ENCODE measurements around the gene KLHL29. TPM values are rescaled to one million over a fixed set of nuclear protein-coding genes. Genes with fewer than 3 reads are reported as not detected.

The KLHL29 gene
- total and polyA plus RNA-seq, 2 experiments from 2014 or later: 1.5 to 6.5 TPM

GRCh38 chr2:23342075-23342474 is 42.9 kb upstream of the KLHL29 start:
- no peak overlapping the region for H3K27ac Mint-ChIP-seq
- H3K27me3 Mint-ChIP-seq (ENCODE audit: insufficient read depth, low read depth, poor library complexity): peaks cover 7% of the 10 kb centered on the region
- no peaks in the 10 kb centered on the region for H3K4me1 ChIP-seq (ENCODE audit: insufficient read depth)
- no peaks in the 10 kb centered on the region for H3F3A ChIP-seq (replicated peaks; ENCODE audit: low read depth)
- no peak overlapping the region for H3K4me2 ChIP-seq
- DNase-seq (ENCODE audit: low spot score) (no peak), ATAC-seq (no peak)
- no peak overlapping the region for H3K4me3 ChIP-seq
- H4K20me1 ChIP-seq (replicated peaks; ENCODE audit: insufficient read depth): no peaks in the 10 kb centered on the region
- no peaks in the 10 kb centered on the region for H3K36me3 ChIP-seq (ENCODE audit: insufficient read depth)
- H3K4me3 Mint-ChIP-seq: no peak overlapping the region
- H3K27me3 ChIP-seq (ENCODE audit: insufficient read depth): no peaks in the 10 kb centered on the region
- peaks cover 26% of the 10 kb centered on the region; the same call in 1 of the 2 replicates for H3K9me2 ChIP-seq (ENCODE audit: insufficient read depth)
- H3K9me3 Mint-ChIP-seq: peaks cover 13% of the 10 kb centered on the region
- H3K4me1 Mint-ChIP-seq: no peaks in the 10 kb centered on the region
- H3K79me2 ChIP-seq (replicated peaks; ENCODE audit: insufficient read depth): no peaks in the 10 kb centered on the region
- no peak overlapping the region for H3K27ac ChIP-seq (ENCODE audit: low read depth)
- H2AFZ ChIP-seq: no peak overlapping the region
- H3K36me3 Mint-ChIP-seq (ENCODE audit: low read depth): peaks cover 3% of the 10 kb centered on the region; the same call in 1 of the 3 replicates
- TF ChIP-seq ZNF114 (CRISPR knock-in tag; IDR thresholded peaks at IDR 0.05) (no peak), CTCF (conservative IDR thresholded peaks at IDR 0.05; ENCODE audit: low read depth in 2 of 2) (no peak), POLR2AphosphoS5 (IDR thresholded peaks at IDR 0.05; ENCODE audit: low read depth) (no peak), EZH2 (IDR thresholded peaks at IDR 0.05; ENCODE audit: low read depth, unreplicated experiment) (no peak)

GRCh38 chr2:23346029-23346428 is 39.0 kb upstream of the KLHL29 start:
- H3K9me3 Mint-ChIP-seq: peaks cover 8% of the 10 kb centered on the region
- no peak overlapping the region for H3K27ac ChIP-seq (ENCODE audit: low read depth)
- no peak overlapping the region for H3K4me2 ChIP-seq
- no peak for DNase-seq (ENCODE audit: low spot score)
- no peak for ATAC-seq
- peaks cover 16% of the 10 kb centered on the region; the same call in 1 of the 2 replicates for H3K9me2 ChIP-seq (ENCODE audit: insufficient read depth)
- H3K79me2 ChIP-seq (replicated peaks; ENCODE audit: insufficient read depth): no peaks in the 10 kb centered on the region
- TF ChIP-seq NANOG (IDR thresholded peaks at IDR 0.05; ENCODE audit: borderline replicate concordance) (no peak), CTCF (conservative IDR thresholded peaks at IDR 0.05; ENCODE audit: low read depth in 2 of 2) (no peak), STAT1 (IDR thresholded peaks at IDR 0.05; ENCODE audit: unreplicated experiment) (no peak)
- no peaks in the 10 kb centered on the region for H4K20me1 ChIP-seq (replicated peaks; ENCODE audit: insufficient read depth)
- peaks cover 7% of the 10 kb centered on the region for H3K27me3 Mint-ChIP-seq (ENCODE audit: insufficient read depth, low read depth, poor library complexity)
- H3K4me1 Mint-ChIP-seq: no peaks in the 10 kb centered on the region; the same call in 2 of the 3 replicates
- H3K4me1 ChIP-seq (ENCODE audit: insufficient read depth): no peaks in the 10 kb centered on the region; the same call in 1 of the 2 replicates
- H3F3A ChIP-seq (replicated peaks; ENCODE audit: low read depth): no peaks in the 10 kb centered on the region
- H3K36me3 ChIP-seq (ENCODE audit: insufficient read depth): no peaks in the 10 kb centered on the region
- H3K27me3 ChIP-seq (ENCODE audit: insufficient read depth): no peaks in the 10 kb centered on the region
- H3K4me3 ChIP-seq: no peak overlapping the region
- no peak overlapping the region for H3K27ac Mint-ChIP-seq
- no peak overlapping the region for H3K4me3 Mint-ChIP-seq
- no peak overlapping the region for H2AFZ ChIP-seq
- H3K36me3 Mint-ChIP-seq (ENCODE audit: low read depth): no peaks in the 10 kb centered on the region; the same call in 2 of the 3 replicates
